Measurements from ENCODE around the gene RALGPS2.

Gene RALGPS2

GRCh38 chr1:178953034-178953433 lies 228.0 kb downstream of the RALGPS2 start:
- Histone ChIP-seq H2AFZ (no peak overlapping the region), H3K4me1 (no peaks in the 10 kb centered on the region), H3K79me2 (no peaks in the 10 kb centered on the region)

GRCh38 chr1:178953538-178954324 lies 228.7 kb downstream of the RALGPS2 start:
- Histone ChIP-seq H3K79me2 (no peaks in the 10 kb centered on the region), H3K9me3 (ENCODE audit: control insufficient read depth, low read length) (no peaks in the 10 kb centered on the region), H3K36me3 (ENCODE audit: control insufficient read depth, insufficient read depth, low read length) (no peaks in the 10 kb centered on the region), H3K27me3 (ENCODE audit: control insufficient read depth, insufficient read depth, low read length) (no peaks in the 10 kb centered on the region), H3K4me2 (ENCODE audit: low read length) (no peak overlapping the region), H3K9ac (no peak overlapping the region), H3K4me1 (no peaks in the 10 kb centered on the region), H3K4me3 (ENCODE audit: low read depth, low read length) (no peak overlapping the region), H3K27ac (no peak overlapping the region), H2AFZ (no peak overlapping the region)
- no peak for TF ChIP-seq CTCF (IDR thresholded peaks at IDR 0.05)

More at GRCh38 chr1:178953034-178953433, 228.0 kb downstream of the RALGPS2 start:
- Histone ChIP-seq H3K36me3 (ENCODE audit: control insufficient read depth, insufficient read depth, low read length) (no peaks in the 10 kb centered on the region), H3K27ac (no peak overlapping the region), H3K9ac (no peak overlapping the region), H3K27me3 (ENCODE audit: control insufficient read depth, insufficient read depth, low read length) (no peaks in the 10 kb centered on the region), H3K9me3 (ENCODE audit: control insufficient read depth, low read length) (no peaks in the 10 kb centered on the region), H3K4me3 (ENCODE audit: low read depth, low read length) (no peak overlapping the region), H3K4me2 (ENCODE audit: low read length) (no peak overlapping the region)
- TF ChIP-seq CTCF (IDR thresholded peaks at IDR 0.05): no peak

- no peaks in the 10 kb centered on the region for H3K79me2 ChIP-seq
- no peak overlapping the region for H3K4me2 ChIP-seq (ENCODE audit: low read length)
- H3K36me3 ChIP-seq (ENCODE audit: control insufficient read depth, insufficient read depth, low read length): no peaks in the 10 kb centered on the region
- H3K27ac ChIP-seq: no peak overlapping the region
- no peak overlapping the region for H2AFZ ChIP-seq
- no peaks in the 10 kb centered on the region for H3K9me3 ChIP-seq (ENCODE audit: control insufficient read depth, low read length)
- H3K4me3 ChIP-seq (ENCODE audit: low read depth, low read length): no peak overlapping the region
- H3K4me1 ChIP-seq: no peaks in the 10 kb centered on the region
- no peaks in the 10 kb centered on the region for H3K27me3 ChIP-seq (ENCODE audit: control insufficient read depth, insufficient read depth, low read length)
- no peak for TF ChIP-seq CTCF (IDR thresholded peaks at IDR 0.05)
- H3K9ac ChIP-seq: no peak overlapping the region
Measured at GRCh38 chr1:178954325-178954690, 229.3 kb downstream of the RALGPS2 start.

- H3K4me1 ChIP-seq: no peaks in the 10 kb centered on the region
- no peak overlapping the region for H3K27ac ChIP-seq
- TF ChIP-seq CTCF (IDR thresholded peaks at IDR 0.05): no peak
Measured at GRCh38 chr1:178954937-178955336, 229.9 kb downstream of the RALGPS2 start.

More at GRCh38 chr1:178954937-178955336, 229.9 kb downstream of the RALGPS2 start:
- Histone ChIP-seq H3K27me3 (ENCODE audit: control insufficient read depth, insufficient read depth, low read length) (no peaks in the 10 kb centered on the region), H3K4me3 (ENCODE audit: low read depth, low read length) (no peak overlapping the region), H3K9me3 (ENCODE audit: control insufficient read depth, low read length) (no peaks in the 10 kb centered on the region), H3K36me3 (ENCODE audit: control insufficient read depth, insufficient read depth, low read length) (no peaks in the 10 kb centered on the region), H2AFZ (no peak overlapping the region), H3K79me2 (no peaks in the 10 kb centered on the region), H3K9ac (no peak overlapping the region), H3K4me2 (ENCODE audit: low read length) (no peak overlapping the region)

Measured in parathyroid adenoma (tissue), 2 donors.